Bone marrow (tissue), 2 donors: ENCODE measurements around the gene MYL10.
"Not testable (repeated sequence)": the region's sequence is repeated elsewhere in the genome, so short reads cannot be mapped to it uniquely, and the experiment has no call there.

Source experiments
- DNase-seq, 2 donors: peaks; one replicate each; lab custom pipeline; 2025; lab: John Stamatoyannopoulos, UW

MYL10 gene

DNA sequence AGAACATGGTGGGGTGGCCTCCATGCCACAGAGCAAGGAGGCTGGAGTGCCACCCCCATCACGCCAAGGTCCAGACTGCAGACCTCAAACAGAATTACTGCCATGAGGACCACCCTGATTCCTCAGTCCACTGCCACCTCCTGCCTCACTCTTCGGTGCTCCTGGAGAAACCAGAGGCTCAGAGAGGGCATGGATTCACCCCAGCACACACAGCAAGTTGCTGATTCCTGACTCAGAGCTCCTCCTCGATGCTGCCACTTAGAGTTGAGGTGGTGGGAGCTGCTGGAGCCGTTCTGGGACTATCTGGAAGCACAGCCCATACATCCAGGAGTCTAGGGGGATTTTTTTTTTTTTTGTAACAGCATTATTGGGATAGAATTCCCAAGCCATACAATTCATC, 22.0 kb upstream of the MYL10 start:
- no peak for DNase-seq

DNA sequence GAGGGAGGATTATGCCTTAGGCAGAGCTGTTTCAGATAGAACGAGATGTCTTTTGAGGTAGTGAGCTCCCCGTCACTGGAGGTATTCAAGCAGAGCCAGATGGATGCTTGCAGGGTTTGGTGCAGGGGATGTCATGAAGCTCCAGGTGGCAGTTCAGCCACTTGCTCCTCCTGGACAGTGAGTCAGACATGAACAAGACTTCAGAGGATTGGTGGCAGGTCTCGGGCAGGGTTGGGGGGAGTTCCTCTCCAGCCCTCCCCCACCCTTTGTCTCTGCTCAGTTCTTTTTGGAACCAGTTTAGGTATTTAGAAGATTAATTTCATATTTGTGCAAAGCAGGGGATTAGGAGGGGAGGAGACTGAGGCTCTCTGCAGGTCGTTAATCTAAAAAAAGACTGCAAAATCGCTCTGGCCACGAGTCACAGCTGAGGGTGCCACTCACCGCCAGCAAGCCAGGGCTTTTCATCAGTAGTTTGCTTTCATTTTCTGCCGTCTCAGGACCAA, 21.5 kb upstream of the MYL10 start:
- DNase-seq = no peak

DNA sequence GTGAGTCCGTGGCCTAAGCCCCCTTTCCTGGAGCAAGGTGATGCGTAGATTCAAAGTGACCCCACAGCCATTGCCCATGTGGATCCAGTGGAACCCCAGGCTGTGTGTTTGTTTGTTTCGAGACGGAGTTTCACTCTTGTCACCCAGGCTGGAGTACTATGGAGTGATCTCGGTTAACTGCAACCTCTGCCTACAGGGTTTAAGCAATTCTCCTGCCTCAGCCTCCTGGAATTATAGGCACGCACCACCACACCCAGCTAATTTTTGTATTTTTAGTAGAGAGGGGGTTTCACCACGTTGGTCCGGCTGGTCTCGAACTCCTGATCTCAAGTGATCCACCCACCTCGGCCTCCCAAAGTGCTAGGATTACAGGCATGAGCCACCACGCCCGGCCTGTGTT, 18.8 kb upstream of the MYL10 start:
- DNase-seq = not testable (repeated sequence)

DNA sequence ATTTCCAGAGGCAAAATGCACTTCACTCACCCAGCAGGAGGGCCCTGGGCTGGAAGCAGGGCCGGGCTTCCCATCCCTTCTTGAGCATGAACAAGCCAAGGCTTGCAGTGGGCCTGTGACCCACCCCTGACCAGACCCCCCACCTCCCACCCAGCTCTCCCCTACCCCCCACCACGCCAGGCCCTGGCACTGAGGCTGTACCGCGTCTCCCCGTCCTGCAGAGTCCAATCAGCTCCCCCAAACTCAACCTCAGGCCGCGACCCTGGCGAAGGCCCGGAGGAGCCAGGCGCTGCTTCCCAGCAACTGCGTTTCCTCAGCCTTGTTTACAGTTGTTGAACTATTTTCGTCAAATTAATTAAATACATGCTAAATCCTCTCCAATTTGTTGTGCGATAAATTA, 16.9 kb upstream of the MYL10 start:
- DNase-seq = no peak

DNA sequence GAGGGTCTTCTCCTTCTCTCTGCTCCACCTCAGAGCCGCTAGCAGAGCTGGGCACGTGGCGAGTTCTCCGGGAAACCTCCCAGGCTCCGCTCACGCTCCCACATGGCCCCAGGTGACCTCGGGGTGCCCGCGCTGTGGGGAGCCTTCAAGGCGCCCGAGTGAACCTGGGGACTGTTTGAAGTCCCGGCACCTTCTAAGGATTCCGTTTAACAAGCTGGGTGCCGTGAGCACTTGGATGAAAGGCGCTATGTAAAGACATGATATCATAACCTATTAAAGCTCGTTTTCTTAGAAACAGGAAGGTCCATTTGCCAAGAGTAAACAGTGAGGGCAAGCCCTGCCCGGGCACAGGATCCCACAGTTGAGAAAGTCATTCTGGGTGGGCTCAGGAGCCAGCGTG, 15.8 kb upstream of the MYL10 start:
- no peak for DNase-seq

DNA sequence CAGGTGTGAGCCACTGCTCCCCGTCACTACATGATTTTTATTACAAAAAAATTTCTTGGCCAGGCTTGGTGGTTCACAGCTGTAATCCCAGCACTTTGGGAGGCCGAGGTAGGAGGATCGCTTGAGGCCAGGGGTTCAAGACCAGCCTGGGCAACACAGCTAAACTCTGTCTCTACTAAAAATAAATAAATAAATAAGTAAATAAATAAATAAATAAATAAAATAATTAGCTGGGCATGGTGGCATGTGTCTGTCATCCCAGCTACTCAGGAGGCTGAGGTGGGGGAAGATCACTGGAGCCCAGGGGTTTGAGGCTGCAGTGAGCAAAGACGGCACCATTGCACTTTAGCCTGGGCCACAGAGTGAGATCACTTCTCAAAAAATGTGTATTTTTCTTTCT, 10.0 kb upstream of the MYL10 start:
- DNase-seq = not testable (repeated sequence)

DNA sequence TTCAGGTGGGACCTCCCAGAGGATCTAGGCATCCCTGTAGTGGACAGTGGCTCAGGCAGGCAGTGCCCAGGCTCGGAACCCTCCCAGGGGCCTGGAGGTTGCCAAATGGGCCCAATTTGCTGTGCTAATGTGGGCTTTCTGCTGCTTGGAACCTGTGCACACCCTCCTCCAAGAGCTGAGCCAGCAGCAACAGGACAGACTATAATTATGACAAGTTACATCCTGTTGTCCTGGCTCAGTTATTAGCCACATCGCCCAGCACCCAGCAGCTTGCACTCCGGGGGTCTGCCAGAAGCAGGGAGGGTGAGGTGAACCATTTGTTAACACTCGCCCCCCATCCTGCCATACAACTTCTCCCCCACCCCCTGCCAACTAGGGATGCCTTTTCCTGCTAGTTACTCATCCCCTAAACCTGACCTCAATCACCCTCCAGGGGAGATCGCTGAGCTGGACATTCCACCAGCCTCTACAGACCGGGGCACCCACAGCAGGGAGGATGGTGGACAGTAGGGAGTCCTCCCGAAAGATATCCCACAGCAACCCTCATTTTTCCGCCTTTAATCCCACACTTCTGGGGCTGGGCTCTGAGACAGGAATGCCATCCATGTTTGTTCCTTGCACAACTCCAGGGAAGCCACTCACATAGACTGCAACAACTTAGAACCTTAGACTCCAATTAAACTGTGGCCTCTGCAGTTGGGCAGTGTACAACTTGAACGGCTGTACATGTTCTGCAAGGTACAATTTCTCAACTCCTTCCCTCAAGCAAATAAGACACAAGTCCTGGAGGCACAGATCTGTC, 7.9 kb upstream of the MYL10 start:
- no peak for DNase-seq

DNA sequence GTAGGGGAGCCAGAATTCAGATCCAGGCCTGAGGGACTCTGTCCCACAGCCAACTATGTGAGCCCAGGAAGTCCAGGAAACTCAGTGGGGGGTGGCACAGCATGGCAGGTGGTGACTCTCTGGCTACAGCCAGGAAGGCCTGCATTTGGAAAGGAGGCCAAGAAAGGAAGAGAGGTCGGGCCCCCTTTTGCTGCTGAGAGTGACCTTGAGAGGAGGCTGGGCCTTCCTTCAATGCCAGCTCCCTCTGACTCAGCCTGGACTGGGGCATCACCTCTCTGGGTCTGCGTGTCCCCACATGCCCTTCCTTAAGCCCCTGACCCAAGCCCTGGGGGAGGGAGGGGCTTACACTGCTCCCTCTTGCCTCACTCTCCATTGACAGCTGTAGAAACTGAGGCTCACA, 6.4 kb upstream of the MYL10 start:
- DNase-seq = no peak

DNA sequence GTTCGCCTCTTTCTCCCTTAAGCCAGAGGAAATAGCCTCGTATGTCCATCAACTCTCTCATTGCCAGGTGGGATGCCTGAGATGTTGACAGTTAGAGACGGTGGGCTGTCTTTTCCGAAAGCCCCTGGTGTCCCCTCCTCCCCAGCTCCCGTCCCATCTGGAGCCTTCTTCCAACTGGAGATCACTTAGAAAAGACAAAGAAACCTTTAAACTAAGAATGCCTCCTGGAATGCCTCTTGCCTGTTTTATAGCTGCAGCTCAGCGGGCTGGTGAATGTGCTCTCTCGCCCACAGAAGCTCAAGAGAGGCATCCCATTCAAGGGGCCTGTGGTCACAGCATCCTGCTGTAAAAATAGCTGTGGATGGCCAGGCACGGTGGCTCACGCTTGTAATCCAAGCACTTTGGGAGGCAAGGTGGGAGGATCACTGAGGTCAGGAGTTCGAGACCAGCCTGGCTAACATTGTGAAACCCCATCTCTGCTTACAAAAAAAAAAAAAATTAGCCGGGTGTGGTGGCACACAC, 5.2 kb upstream of the MYL10 start:
- no peak for DNase-seq

DNA sequence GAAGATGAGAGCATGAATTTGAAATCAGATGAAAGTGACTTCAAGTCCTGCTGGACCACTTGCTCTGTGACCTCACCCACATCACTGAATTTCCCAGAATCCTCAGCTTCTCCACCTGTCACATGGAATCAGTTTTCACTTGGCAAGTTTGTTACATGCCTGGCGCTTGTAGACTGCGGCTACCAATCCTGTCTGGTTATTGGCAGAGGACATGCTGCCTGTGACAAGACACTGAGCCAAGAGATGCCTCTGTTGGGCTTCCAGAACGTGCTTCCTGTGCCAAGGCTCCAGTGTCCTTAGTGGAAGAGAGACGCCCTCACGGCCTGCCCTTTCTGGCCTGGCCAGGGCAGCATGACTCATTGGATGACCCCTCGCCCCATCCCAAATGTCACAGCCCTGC, 4.4 kb upstream of the MYL10 start:
- no peak for DNase-seq

DNA sequence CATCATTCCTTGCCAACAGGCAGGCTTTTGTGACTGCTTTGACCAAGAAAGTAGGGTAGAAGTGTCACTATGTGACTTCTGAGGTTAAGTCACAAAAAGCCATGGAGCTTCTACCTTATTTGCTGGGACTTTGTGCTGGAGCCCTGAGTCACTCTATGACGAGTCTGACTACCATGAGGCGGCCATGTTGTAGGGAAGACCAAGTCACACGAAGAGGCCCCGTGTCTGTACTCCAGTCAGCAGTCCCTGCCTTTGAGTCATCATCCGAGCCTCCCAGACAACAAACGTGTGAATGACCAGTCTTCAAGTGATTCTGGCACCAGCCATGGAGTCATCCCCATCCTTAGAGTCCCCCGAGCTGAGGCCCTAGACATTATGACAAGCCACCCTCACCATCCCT, 3.5 kb upstream of the MYL10 start:
- DNase-seq = no peak

DNA sequence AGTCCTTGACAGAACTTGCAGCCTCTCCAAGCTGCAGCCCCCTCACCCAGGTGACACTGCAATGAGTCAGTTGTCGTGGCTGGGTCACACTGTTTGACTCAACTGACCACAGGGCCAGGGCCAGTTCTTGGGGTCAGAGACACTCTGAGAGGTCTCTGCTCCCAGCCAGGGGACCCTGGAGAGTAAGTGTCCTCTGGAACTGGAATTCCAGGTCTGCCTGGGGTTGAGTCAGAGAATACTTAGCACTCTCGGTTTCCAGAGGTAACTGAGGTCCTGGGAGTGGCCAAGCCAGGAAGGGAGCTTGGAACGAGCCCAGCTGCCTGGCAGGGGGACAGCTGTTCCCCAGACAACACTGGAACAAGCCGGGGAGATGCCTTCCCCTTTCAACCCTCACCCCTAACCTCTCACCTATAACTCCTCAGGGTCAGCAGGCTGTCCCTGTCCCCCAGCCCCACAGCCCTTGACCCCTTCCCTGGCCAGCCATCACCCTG, 2.2 kb upstream of the MYL10 start:
- DNase-seq = no peak

DNA sequence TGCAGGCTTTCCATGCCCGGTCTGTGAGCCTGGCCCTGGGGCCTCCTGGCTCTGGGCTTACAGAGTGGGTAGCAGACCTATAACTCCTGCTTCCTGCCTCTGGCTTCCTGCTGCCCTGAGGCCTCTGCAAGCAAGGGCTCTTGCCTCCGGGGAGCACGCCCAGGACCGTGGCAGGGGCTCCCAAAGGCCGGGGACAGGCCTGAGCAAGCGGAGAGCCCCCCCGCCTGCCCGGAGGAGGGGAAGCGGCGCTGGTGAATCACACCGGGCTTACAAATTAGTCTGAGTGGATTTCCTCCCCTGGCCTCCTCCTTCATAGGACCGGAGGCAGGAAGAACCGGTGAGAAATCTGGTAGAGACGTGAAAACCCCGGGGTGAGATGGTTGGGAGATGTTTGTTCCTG, 1.5 kb upstream of the MYL10 start:
- DNase-seq = no peak

DNA sequence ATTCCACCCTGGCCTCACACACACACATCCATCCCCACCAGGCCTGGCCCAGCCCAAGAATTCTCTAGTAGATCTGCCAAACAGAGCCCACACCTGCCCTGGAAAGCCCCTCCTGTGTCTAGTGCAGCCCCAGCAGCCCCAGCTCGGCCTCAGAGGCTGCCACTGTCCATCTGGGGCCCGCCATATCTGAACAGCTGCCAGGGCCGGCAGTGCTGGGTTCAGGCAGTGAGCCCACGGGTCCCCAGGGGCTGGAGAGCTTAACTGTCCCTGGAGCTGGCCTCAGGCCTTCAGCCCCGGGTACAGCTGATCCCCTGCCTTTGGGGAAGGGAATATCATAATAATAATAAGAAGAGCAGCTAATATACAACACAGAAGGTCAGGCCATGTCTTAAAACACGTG, 574 bp downstream of the MYL10 start:
- DNase-seq = no peak

DNA sequence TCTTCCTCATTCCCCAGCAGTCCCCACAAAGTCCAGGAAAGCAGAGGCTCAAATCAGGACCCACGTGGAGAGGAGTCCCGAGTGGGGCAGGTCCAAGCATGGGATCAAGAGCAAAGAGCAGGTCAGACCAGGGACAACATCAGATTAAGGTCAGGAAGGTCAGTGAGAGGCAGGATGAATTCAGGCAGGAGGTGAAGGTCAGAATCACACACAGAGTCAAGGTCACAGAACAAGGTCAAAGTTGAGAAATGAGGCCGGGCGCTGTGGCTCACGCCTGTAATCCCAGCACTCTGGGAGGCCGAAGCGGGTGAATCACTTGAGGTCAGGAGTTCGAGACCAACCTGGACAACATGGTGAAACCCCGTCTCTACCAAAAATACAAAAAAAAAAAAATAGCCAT, 2.3 kb downstream of the MYL10 start:
- DNase-seq = no peak

DNA sequence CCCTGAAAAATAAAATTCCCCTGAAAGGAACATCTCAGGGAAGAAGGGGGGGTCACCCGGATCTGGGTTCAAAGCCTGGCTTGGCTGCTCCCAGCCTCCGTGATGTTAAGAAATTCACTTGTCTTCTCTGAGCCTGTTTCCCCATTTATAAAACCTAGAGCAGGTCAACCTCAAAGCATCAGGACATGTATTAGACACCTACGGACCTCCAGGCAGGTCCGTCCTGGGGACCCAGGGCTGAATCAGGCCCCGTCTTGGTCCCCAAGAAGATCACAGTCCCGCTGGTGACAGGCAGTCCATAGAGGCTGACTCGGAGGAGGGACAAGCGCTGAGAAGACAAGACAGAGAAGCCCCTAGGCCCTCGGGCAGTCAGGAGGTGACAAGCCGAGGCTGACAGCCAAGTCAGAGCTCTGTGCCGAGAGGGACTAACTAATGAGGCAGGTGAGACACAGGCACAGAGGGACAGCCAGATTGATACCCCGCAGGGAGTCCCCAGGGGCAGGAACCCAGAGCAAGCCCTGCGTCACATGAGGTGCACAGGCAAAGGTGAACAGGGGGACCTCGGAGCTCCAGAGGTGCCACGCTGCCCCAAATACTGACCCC, 2.9 kb downstream of the MYL10 start:
- no peak for DNase-seq

DNA sequence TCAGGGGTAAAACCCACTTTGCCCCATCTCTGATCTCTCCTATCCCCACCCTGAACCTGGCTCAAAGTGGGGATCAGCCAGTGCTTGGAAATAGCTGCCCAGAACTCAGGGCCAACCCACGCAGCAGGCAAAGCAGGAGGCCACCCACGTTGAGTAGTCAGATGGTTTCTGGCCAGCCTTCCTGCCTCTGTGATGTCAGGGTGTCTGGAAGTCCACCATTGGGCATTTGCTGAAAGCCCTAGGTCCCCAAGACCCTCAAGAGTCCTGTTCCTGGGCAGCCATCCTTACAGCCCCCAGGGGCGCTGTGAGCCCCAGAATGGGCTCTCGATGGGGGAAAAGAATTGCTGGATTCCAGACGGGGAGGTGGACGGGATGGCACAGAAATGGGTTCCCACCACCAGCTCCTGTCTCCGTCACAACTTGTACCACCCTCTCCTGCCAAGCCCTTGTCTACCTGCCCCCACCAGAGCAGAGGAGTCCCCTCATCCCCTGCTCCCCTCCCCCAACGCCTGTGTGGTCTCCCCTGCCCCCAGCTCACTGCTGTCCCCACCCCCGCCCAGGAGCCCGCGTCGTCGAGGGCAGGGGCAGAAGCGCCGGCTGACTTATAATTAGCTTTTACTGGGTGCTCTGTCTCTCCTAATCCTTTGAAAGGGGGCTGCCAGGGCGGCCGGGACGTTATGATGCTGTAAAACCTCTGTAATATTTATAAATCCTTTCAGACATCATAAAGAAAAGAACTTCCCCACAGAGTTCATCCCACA, 3.9 kb downstream of the MYL10 start:
- no peak for DNase-seq

DNA sequence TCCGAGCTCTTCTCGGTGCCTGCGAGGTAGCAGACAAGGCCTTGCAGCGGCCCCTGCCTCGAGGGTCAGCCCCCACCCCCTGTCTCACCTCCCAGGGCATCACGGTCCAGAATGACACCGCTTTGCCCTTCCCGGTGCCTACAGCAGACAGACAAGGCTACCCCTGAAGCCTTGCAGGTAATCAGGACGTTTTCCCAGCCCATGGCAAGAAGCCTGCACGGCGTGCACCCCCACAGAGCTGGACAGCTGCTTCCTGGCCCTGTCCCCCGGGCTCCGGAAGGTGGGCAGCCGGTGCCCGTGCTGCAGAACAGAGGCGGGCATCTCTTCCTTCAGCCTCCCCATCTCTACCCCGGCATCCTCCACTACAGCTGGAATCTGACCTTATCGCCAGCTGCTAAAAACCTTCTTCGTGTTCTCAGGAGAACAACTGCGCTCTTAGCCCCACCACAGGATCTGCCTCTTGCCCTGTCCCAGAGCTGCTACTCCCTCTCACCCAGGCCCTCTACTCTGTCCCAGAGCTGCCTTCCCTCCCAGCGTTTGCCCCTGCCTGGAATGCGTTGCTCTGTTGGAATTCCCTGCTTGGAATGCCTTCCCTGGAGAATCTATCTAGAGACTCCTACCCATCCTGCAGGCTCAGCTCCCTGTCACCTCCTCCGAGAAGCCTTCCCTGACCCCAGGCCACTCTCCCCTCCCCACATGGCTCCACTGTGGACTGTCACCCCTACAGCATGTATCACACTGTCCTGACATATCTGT, 4.7 kb downstream of the MYL10 start:
- no peak for DNase-seq

DNA sequence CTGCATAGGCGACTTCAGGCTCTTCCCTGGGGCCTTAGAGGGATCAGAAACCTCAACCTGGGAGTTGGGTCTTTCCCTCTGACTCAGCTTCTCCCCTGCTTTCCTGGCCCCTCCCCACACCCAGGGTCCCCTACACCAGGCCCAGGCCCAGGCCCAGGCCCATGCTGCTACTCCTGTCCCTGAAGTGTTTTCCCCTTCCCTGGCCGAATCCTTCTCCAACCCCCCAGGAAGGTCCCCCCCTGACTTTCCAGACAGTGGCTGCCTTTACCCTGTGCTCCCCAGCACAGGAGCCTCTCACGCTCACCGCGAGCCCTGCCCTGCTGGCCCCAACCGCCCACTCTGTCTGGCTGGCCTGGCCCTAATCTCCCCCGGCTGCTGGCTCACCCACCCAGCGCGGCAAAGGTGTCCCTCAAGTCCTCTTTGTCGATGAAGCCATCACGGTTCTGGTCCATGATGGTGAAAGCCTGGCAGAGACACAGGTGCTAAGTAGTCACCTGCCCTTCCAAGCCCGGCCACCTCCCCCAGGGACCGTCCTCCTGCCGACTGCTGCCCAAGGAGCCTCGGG, 6.4 kb downstream of the MYL10 start:
- DNase-seq = no peak

DNA sequence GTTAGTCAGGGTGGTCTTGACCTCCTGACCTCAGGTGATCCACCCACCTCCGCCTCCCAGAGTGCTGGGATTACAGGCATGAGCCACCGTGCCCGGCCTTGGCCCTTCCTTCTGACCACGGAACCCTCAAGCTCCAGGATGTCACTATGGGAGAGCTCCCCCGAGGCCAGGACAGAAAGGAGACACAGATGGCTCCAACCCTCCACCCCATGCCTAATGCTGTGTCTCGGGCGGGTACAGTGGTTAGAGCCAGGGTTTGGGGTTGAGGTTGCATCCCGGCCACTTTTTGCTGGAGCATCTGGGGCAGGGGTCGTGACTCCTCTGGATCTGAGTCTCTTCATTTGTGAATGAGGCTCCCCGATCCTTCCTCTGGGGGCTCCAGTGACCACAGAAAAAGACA, 8.1 kb downstream of the MYL10 start:
- DNase-seq = no peak

DNA sequence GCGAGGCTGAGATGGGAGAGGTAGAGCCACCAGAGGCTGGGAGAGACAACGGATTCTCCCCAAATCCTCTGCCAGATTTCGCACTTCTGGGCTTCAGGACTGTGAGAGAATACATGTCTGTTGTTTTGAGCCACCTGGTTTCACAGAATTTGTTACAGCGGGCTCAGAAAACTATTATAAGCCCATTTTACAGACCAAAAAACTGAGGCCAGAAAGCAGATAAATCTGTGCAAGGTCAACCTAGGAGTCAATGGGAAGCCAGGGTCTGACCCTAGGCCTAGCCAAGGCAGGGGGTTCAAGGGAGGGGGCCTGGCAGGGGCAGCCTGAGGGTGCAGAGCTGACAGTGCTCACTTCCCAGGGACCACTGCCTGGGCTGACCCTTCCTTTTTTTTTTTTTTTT, 8.7 kb downstream of the MYL10 start:
- no peak for DNase-seq

DNA sequence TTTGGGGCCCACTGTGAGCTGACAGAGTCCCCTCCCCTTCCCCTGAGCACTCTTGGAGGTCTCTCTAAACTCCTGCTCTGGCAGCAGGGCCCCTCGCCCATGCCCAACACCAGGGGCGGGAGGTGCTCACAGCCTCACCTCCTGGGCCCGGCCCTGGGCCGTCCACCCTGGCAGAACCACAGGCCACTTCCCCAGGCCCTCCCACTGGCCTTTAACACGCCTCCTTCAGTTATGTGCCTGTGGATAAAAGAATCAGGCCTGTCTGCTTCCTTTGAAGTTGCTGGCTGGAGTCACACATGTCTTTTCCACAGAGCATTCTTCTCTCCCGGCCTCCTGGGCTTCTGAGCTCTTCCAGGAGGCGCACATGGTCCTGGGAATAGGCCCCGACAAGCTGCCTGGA, 10.2 kb downstream of the MYL10 start:
- no peak for DNase-seq
